Measurements from ENCODE around the gene SNRPB.

SNRPB gene

GRCh38 chr20:2476742-2477615 lies 6.4 kb upstream of the SNRPB start:
- DNase-seq (ENCODE audit: low read depth, low spot score) = no peak
- H3K4me3 ChIP-seq (ENCODE audit: low read length) = no peak overlapping the region

GRCh38 chr20:2475850-2476741 lies 5.5 kb upstream of the SNRPB start:
- H3K4me3 ChIP-seq (ENCODE audit: low read length) = no peak overlapping the region
- DNase-seq (ENCODE audit: low read depth, low spot score) = no peak

GRCh38 chr20:2473516-2473915 lies 2.9 kb upstream of the SNRPB start:
- no peak overlapping the region for H3K4me3 ChIP-seq (ENCODE audit: low read length)
- DNase-seq (ENCODE audit: low read depth, low spot score) = no peak

- H3K4me3 ChIP-seq (ENCODE audit: low read length) = peak overlapping the region; percentile 91
- DNase-seq (ENCODE audit: low read depth, low spot score) = peak; percentile 35
Measured at GRCh38 chr20:2469991-2470422, 582 bp downstream of the SNRPB start.

GRCh38 chr20:2468581-2469407 lies 1.8 kb downstream of the SNRPB start:
- DNase-seq (ENCODE audit: low read depth, low spot score) = no peak
- peak overlapping the region; percentile 91 for H3K4me3 ChIP-seq (ENCODE audit: low read length)

- no peak overlapping the region for H3K4me3 ChIP-seq (ENCODE audit: low read length)
- no peak for DNase-seq (ENCODE audit: low read depth, low spot score)
Measured at GRCh38 chr20:2467412-2467811, 3.2 kb downstream of the SNRPB start.

- DNase-seq (ENCODE audit: low read depth, low spot score) = no peak
- no peak overlapping the region for H3K4me3 ChIP-seq (ENCODE audit: low read length)
Measured at GRCh38 chr20:2465100-2465499, 5.5 kb downstream of the SNRPB start.

GRCh38 chr20:2463616-2464365 lies 6.8 kb downstream of the SNRPB start:
- no peak for DNase-seq (ENCODE audit: low read depth, low spot score)
- no peak overlapping the region for H3K4me3 ChIP-seq (ENCODE audit: low read length)

GRCh38 chr20:2462484-2462883 lies 8.1 kb downstream of the SNRPB start:
- no peak overlapping the region for H3K4me3 ChIP-seq (ENCODE audit: low read length)
- DNase-seq (ENCODE audit: low read depth, low spot score) = no peak

- no peak overlapping the region for H3K4me3 ChIP-seq (ENCODE audit: low read length)
- no peak for DNase-seq (ENCODE audit: low read depth, low spot score)
Measured at GRCh38 chr20:2460752-2461424, 9.7 kb downstream of the SNRPB start.

- no peak overlapping the region for H3K4me3 ChIP-seq (ENCODE audit: low read length)
- DNase-seq (ENCODE audit: low read depth, low spot score) = no peak
Measured at GRCh38 chr20:2459981-2460751, 10.4 kb downstream of the SNRPB start.

GRCh38 chr20:2458919-2459499 lies 11.6 kb downstream of the SNRPB start:
- H3K4me3 ChIP-seq (ENCODE audit: low read length) = no peak overlapping the region
- DNase-seq (ENCODE audit: low read depth, low spot score) = no peak

GRCh38 chr20:2455771-2456497 lies 14.7 kb downstream of the SNRPB start:
- H3K4me3 ChIP-seq (ENCODE audit: low read length) = no peak overlapping the region
- DNase-seq (ENCODE audit: low read depth, low spot score) = no peak

GRCh38 chr20:2453792-2454191 lies 16.8 kb downstream of the SNRPB start:
- DNase-seq (ENCODE audit: low read depth, low spot score) = no peak
- H3K4me3 ChIP-seq (ENCODE audit: low read length) = no peak overlapping the region

GRCh38 chr20:2451939-2452732 lies 18.5 kb downstream of the SNRPB start:
- DNase-seq (ENCODE audit: low read depth, low spot score) = peak; percentile 42
- no peak overlapping the region for H3K4me3 ChIP-seq (ENCODE audit: low read length)

GRCh38 chr20:2451422-2451821 lies 19.2 kb downstream of the SNRPB start:
- H3K4me3 ChIP-seq (ENCODE audit: low read length) = no peak overlapping the region
- DNase-seq (ENCODE audit: low read depth, low spot score) = no peak

Data from Jurkat, Clone E6-1 (cell line).